HG03175 (cell line): ENCODE results near the gene POLDIP3.
A peak's percentile ranks its signal among the peaks of the same experiment; 100 is the strongest.
"Not testable (repeated sequence)": the region's sequence is repeated elsewhere in the genome, so short reads cannot be mapped to it uniquely, and the experiment has no call there.

Source experiments
- ATAC-seq: cut with Tn5 transposase; IDR thresholded peaks from one replicate; pipeline ENCODE4 v1.9.1; 2021; ENCODE audit warnings: mild to moderate bottlenecking, moderate library complexity; ENCODE audit not compliant: unreplicated experiment

The POLDIP3 gene

GRCh38 chr22:42561856-42562255 lies 52.8 kb downstream of the POLDIP3 start:
- no peak for ATAC-seq

DNA sequence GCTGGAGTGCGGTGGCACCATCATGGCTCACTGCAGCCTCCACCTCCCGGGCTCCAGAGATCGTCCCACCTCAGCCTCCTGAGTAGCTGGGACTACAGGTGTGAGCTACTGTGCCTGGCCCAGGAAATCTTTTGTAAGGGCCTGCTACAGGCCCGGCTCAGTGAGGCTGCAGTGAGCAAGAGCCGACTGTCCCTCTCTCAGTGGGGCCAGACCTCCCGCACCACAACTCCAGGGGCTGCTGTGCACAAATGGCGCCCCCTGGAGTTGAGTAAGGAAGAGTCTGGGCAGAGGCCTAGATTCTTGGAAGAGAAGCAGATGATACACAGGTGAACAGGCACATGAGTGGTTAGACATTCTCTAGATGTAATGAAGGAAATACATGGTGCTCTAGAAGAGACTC lies 53.9 kb downstream of the POLDIP3 start:
- no peak for ATAC-seq

DNA sequence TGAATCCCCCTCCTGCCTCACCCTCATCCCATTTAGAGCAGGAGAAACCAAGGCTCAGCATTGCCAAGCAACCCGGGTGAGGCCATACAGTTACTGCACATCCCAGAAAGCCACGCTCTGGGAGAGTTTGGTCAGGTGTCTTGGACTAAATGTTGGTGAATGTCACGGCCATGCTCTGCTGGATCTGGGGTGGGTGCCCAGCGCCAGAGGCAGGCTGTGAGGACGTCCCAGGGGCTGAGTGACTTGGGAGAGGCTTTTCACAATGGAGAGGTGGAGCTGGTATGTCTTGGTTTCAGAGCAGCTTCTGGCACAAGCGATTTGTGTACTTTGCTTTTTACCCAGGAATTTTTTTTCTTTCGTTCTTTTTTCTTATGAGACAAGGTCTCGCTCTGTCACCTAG lies 54.3 kb downstream of the POLDIP3 start:
- no peak for ATAC-seq

DNA sequence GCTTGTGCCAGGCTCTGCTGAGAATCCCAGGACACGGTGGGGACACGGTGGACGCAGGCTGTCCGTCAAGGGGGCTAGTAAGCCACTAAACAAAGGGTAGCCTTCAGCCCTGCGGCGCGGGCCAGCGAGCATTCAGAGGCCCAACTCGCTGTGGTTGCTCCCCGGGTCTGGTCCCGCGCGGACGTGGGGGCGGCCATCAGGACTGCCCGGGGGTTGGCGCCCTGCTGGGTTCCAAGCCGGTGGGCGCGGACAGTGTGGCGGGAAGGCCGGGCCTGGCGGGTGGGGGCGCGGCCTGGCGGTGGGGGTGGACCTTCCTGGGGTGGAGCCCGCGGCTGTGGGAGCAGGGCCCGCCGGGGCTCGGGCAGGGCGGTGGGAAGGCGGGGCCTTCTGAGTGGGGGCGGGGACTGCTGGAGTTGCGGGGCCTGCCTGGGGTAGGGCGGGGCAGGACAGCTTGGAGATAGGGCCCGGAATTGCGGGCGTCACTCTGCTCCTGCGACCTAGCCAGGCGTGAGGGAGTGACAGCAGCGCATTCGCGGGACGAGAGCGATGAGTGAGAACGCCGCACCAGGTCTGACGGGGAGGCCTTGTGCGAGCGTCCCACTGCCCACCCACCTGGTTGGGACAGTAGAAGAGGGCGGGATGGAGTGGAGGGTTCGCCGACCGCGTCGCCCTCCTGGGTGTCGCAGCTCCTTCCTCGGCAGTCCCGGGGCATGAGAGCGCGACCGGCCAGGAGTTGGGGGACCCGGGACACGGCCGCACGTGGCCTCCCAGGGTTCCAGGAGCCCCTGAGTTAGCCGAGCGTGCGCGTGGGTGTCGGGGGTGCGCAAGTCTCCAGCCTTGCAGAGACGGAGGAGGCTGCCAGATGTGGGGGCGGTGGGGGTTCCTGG lies 61.0 kb downstream of the POLDIP3 start, which contains the start of gene SERHL2:
Gene SERHL2, plus strand, starts transcription at position 482 of the 887 bp plus-strand sequence. Its CDS starts 65 bp downstream, at position 547.
- ATAC-seq: peak; percentile 67

DNA sequence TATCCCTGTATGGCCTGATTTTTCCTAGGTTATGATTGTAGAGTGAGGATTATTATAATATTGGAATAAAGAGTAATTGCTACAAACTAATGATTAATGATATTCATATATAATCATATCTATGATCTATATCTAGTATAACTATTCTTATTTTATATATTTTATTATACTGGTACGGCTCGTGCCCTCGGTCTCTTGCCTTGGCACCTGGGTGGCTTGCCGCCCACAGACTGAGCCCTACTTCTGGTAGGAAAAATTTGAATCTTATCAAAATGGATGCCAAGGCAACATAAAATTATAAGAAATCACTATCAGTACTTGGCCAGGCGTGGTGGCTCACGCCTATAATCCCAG lies 62.4 kb downstream of the POLDIP3 start:
- not testable (repeated sequence) for ATAC-seq

DNA sequence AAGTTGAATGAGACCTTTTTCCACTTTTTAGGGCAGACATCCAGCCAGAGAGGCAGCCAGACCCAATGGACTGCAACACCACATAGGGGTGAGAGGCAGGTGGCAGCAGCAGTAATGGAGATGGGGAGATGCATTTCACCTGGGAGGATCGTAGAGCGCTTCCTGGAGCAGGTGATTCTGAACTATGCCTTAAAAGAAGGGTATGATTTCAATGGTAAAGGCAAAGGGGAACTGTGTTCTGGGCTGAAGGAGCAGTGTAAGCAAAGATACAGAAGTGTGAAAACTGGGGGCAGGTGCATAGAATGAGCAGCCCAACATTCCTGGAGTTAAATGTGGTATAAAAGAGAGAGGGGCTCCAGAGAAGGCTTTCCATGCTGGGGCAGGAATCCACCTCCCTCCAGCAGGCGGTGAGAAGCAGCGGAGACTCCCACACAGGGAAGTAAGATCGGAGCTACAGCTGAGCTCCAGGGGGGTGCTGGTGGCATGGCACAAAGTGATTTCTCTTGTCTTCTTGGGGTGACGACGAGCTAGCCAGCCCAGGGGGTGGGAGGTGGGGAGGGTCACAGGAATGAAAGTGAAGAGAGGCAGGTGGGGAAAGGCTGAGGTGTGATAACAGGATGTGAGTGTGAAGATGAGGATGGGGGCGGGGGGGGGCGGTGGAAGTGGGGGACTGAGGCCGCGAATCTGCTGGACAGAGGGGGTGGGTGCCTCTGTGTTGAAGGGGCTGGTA lies 65.2 kb downstream of the POLDIP3 start:
- ATAC-seq: no peak

- no peak for ATAC-seq
Measured at GRCh38 chr22:42548597-42549330, 65.9 kb downstream of the POLDIP3 start.

GRCh38 chr22:42548126-42548525 lies 66.6 kb downstream of the POLDIP3 start:
- not testable (repeated sequence) for ATAC-seq

DNA sequence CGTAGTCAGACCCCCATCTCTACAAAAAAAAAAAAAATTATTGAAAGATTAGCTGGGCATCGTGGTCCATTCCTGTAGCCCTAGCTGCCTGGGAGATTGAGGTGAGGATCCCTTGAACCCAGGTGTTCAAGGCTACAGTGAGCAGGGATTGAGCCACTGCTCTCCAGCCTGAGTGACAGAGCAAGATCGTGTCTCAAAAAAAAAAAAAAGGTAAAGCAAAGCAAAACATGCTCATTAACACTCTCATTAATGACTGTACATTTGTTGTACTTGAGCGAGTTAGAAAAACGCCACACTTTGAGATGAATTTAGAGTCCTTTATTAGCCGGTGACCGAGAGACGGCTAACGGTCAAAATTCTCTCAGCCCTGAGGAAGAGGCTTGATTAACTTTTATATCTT lies 67.1 kb downstream of the POLDIP3 start:
- no peak for ATAC-seq

DNA sequence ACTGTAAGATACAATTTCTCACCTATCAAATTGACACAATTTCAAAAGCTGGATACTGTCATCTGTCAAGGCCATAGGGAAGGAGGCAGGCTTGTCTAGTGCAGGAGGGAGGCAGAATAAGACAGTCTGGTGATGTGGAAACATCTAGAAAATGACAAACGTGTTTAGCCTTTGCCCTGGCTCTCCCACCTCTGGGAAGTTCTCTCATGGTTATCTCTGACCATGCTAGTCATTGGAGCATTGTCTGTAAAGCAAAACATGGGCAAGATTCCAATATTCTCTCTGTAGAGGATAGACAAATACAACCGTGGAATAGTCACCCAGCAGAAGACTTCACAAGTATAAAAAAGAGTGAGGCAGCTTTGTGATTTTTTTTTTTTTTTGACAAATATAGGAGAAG lies 70.0 kb downstream of the POLDIP3 start:
- no peak for ATAC-seq

GRCh38 chr22:42539236-42539771 lies 75.4 kb downstream of the POLDIP3 start:
- peak; percentile 57 for ATAC-seq

DNA sequence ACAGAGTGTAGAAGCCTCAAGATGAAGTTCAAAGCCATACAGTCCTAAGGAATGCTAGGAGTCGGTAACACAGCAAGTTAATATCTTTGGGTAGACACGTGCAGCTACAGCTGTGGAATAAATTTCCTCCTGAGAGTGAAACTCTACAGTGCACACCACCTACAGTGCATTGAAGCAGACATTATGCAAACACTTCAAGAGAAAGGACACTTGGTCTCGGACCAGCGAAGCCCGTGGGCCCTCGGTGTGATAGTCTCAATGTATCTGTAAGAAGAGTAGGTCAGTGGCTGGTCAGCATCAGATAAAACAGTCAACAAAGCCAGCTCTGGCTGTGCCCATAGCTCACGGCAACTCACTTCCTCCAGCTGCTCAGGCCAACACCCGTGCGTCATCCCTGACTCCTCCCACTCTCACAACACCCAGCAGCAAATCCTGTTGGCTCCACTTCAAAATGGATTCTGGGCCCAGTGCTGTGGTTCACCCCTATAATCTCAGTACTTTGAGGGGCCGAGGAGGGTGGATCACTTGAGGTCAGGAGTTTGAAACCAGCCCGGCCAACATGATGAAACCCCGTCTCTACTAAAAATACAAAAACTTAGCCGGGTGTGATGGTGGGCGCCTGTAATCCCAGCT lies 77.4 kb downstream of the POLDIP3 start:
- peak; percentile 59 for ATAC-seq

- ATAC-seq: not testable (repeated sequence)
Measured at GRCh38 chr22:42536634-42537033, 78.0 kb downstream of the POLDIP3 start.

DNA sequence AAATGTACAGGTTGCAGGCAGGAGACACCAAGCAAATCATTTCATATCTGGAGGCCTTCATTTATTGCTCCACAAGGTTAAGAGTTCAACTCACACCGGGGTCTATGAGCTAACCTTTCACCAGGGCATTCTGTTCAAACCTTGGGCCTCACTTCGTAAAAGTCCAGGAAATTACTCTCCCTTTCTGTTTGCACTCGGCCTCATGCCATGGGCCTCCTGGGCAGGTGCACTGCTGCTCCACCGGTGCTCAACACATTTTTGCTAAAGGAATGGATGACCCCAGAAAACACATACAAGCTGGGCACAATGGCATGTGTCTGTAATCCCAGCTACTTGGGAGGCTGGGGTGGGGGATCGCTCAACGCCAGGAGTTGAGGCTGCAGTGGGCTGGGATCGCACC lies 78.5 kb downstream of the POLDIP3 start:
- no peak for ATAC-seq

DNA sequence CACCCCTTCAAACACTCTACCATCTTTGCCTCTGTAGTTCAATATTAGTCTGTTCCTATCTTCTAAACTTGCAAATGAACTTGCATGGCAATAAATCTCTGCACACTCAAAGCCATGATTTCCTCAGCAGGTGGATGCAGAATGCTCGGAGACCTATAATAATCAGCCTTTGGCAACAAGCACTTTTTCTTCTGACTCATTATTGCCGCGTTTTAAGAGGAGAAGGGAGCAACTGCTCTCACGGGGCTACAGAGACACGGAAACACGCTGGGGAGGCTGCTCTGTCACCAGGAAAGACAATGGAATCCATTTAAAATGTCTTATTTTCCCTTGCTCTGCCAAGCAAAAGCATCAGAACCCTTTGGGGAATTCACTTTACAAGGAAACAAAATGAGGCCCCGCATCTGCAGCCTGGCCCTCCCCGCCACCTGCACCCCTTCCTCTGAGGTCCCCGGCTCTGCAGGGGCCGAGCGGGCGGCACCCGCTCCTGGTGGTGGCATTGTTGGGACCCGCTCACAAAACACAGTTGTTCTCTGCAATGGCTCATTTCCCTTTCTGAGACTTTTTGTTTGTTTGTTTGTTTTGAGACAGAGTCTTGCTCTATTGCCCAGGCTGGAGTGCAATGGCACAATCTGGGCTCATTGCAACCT lies 79.5 kb downstream of the POLDIP3 start:
- not testable (repeated sequence) for ATAC-seq
